Naive thymus-derived CD8-positive, alpha-beta T cell (primary cell): Measurements from ENCODE around the gene DSC3. TPM values are rescaled to one million over a fixed set of nuclear protein-coding genes. Genes with fewer than 3 reads are reported as not detected.

Experiments
- ATAC-seq, 2 donors: fragments of 150-1000 bp; cut with Tn5 transposase in 1 of 2; sonication (Bioruptor Pico), chemical (Tn5 transposase) in 1 of 2; 1 replicate in 1 of 2; 2 replicates in 1 of 2; pipeline ENCODE4 v1.10.0; 2021; ENCODE audit warnings: mild to moderate bottlenecking in 2 of 2, moderate library complexity in 2 of 2
- POLR2A ChIA-PET: fragments of 350-600 bp; sonication (Branson Sonifier 250); formaldehyde crosslinking; loops from one replicate; lab custom pipeline; 2021; ENCODE audit warnings: antibody characterized with exemption; lab: Charles Lee
- DNase-seq, 10 donors: peaks; one replicate each; pipeline versions ENCODE4 v3.0.0 to v3.0.0-alpha.2; 2020 to 2022
- H3K27ac Mint-ChIP-seq, 10 donors: one replicate each; pipeline ENCODE4 v1.8.0; 2020 to 2022; ENCODE audit warnings: mild to moderate bottlenecking in 10 of 10, mixed read lengths in 10 of 10, moderate library complexity in 4 of 10, inconsistent platforms in 1 of 10
- H3K27me3 Mint-ChIP-seq, 5 donors: one replicate each; pipeline ENCODE4 v1.8.0; 2021 to 2022; ENCODE audit warnings: mixed read lengths in 5 of 5
- H3K36me3 Mint-ChIP-seq, 3 donors: one replicate each; pipeline ENCODE4 v1.8.0; 2020 to 2022; ENCODE audit warnings: mixed read lengths in 3 of 3, mild to moderate bottlenecking in 2 of 3, inconsistent platforms in 1 of 3
- H3K4me1 Mint-ChIP-seq, 4 donors: one replicate each; pipeline ENCODE4 v1.8.0; 2021 to 2022; ENCODE audit warnings: mixed read lengths in 4 of 4
- H3K4me3 Mint-ChIP-seq, 10 donors: one replicate each; pipeline ENCODE4 v1.8.0; 2020 to 2022; ENCODE audit warnings: mild to moderate bottlenecking in 10 of 10, mixed read lengths in 10 of 10, moderate library complexity in 6 of 10, inconsistent platforms in 1 of 10
- H3K9me3 Mint-ChIP-seq, 9 donors: one replicate each; pipeline ENCODE4 v1.8.0; 2020 to 2022; ENCODE audit warnings: mixed read lengths in 9 of 9, mild to moderate bottlenecking in 3 of 9, inconsistent platforms in 1 of 9, moderate library complexity in 1 of 9
- polyA plus RNA-seq, 3 donors: library from polyadenylated mRNA; unstranded; fragments of 300-500 nt; fragmentation: Illumina TruSeq; gene quantifications; one replicate each; pipeline ENCODE4 v1.2.3, GENCODE V29; 2021
- total RNA-seq, 8 experiments: library from RNA in 2 of 8; stranded (reverse) in 2 of 8; gene quantifications; one replicate each; pipeline ENCODE4 v1.2.3 and lab custom pipeline; 2021 to 2026

Gene DSC3
- total and polyA plus RNA-seq, 5 experiments from 2014 or later: not detected

DNA sequence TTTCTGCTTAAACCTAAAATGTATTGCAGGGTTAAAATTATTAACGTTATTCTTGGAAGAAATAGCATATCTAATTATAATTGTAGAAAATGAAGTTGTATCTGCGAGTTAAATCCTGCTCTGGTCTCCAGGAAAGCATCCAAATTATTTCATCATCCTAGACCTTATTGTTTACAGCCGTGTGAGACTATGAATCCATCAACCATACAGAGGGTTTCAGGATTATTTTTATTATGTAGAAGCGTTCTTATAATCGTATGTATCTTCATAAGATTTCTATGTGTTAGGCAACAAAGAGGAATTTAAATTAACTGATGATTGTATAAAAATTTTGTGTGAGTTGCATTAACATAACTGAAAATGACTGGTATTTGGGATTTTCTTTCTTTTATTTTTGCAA lies 14.5 kb upstream of the DSC3 start:
- DNase-seq (no peak), ATAC-seq (no peak)
- no peak overlapping the region for H3K27ac Mint-ChIP-seq
- no peaks in the 10 kb centered on the region for H3K4me1 Mint-ChIP-seq
- H3K27me3 Mint-ChIP-seq: peaks cover 0 to 9% (median 2%) of the 10 kb centered on the region in 5 donors
- peaks cover 1 to 25% (median 7%) of the 10 kb centered on the region in 9 donors for H3K9me3 Mint-ChIP-seq
- H3K4me3 Mint-ChIP-seq: no peak overlapping the region
- H3K36me3 Mint-ChIP-seq: peaks cover 0 to 4% (median 0%) of the 10 kb centered on the region in 3 donors
- POLR2A ChIA-PET: no interaction called here

DNA sequence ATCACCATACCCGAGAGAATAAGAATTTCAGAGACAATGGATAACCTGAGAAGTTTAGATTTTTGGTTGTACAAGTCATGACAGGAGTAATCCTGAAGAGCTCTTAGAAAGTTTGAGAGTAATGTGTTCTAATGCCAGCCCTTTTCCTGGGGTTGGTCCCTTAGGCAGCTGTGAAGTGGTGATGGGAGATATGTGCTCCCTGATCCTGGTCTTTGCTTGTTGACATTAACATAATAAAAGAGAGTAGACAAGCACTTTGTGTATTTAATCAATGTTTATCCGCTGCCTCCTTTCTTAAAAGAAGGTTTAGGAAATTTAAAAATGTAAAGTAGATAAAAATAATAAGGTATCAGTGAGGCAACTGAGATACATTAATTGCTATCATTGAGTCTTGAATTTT lies 13.8 kb upstream of the DSC3 start:
- peaks cover 0 to 9% (median 2%) of the 10 kb centered on the region in 5 donors for H3K27me3 Mint-ChIP-seq
- H3K4me1 Mint-ChIP-seq: no peaks in the 10 kb centered on the region
- H3K27ac Mint-ChIP-seq: no peak overlapping the region
- no peak overlapping the region for H3K4me3 Mint-ChIP-seq
- no peak for DNase-seq
- peaks cover 0 to 4% (median 0%) of the 10 kb centered on the region in 3 donors for H3K36me3 Mint-ChIP-seq
- H3K9me3 Mint-ChIP-seq: peaks cover 1 to 33% (median 7%) of the 10 kb centered on the region in 9 donors
- no peak for ATAC-seq
- POLR2A ChIA-PET: no interaction called here

DNA sequence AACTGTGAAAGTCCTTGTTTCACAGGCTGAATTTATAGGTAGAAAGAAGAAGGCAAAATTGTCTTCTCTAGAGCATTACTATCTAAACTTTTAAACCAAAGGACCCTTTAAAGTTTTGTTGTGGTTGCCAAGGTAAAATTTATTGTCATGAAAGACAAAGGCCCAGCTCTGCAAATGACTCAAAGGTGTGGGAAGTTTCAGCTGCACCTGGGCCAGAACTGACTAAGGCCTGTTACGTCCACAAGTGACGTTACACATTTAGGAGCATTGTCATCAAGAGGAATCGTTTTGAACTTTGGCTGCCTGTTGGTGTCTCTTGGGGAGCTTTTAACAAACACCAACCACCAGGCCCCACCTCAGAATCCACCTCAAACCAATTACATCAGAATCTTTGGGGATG lies 8.1 kb upstream of the DSC3 start:
- peaks cover 0 to 4% (median 0%) of the 10 kb centered on the region in 3 donors for H3K36me3 Mint-ChIP-seq
- ATAC-seq: no peak
- H3K27ac Mint-ChIP-seq: no peak overlapping the region
- DNase-seq: no peak
- H3K4me1 Mint-ChIP-seq: no peaks in the 10 kb centered on the region
- peaks cover 2 to 43% (median 7%) of the 10 kb centered on the region in 9 donors for H3K9me3 Mint-ChIP-seq
- H3K27me3 Mint-ChIP-seq: peaks cover 4 to 18% (median 7%) of the 10 kb centered on the region in 5 donors
- POLR2A ChIA-PET: no interaction called here
- no peak overlapping the region for H3K4me3 Mint-ChIP-seq

DNA sequence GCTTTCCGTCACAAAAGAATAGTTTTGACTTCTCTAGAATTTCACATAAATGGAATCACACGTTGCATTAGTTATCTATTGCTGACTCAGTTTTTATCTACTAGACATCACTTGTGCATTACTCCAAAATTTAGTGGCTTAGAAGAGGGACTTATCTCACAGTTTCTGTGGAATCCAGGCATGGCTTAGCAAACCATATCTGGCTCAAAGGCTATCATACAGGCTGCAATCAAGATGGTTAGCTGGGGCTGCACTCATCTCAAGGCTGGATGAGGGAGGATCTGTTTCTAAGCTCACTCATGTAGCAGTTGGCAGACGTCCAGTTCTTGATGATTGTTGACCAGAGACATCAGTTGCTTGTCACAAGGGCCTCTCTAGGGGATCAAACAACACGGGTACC lies 6.6 kb upstream of the DSC3 start:
- peaks cover 0 to 4% (median 0%) of the 10 kb centered on the region in 3 donors for H3K36me3 Mint-ChIP-seq
- H3K27me3 Mint-ChIP-seq: peaks cover 4 to 21% (median 13%) of the 10 kb centered on the region in 5 donors
- no peak overlapping the region for H3K4me3 Mint-ChIP-seq
- H3K27ac Mint-ChIP-seq: no peak overlapping the region
- DNase-seq: no peak
- POLR2A ChIA-PET: no interaction called here
- H3K4me1 Mint-ChIP-seq: no peaks in the 10 kb centered on the region
- no peak for ATAC-seq
- H3K9me3 Mint-ChIP-seq: peaks cover 0 to 42% (median 7%) of the 10 kb centered on the region in 9 donors

DNA sequence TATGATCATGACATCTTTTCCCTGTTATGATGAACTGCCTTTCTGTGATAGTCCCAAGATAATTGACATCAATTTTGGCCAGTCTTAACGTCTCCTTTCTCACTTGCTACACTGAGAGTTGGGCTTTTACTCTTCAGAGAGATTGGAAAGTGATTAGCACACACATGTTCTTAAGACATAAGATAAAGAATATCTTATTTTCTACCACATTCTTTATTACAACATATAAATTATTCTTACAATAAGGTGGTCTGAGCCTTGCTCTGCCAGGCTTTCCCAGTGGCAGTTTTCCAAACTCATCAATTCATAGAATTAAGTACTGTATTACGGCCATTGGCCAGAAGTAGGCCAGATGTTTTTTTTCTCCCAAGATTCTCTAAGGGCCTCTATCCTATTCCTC lies 5.7 kb upstream of the DSC3 start:
- POLR2A ChIA-PET: no interaction called here
- ATAC-seq (no peak), DNase-seq (no peak)
- Mint-ChIP-seq H3K36me3 (peaks cover 0 to 7% (median 0%) of the 10 kb centered on the region in 3 donors), H3K4me1 (no peaks in the 10 kb centered on the region), H3K27me3 (peaks cover 14 to 31% (median 23%) of the 10 kb centered on the region in 5 donors), H3K4me3 (no peak overlapping the region), H3K27ac (no peak overlapping the region), H3K9me3 (peaks cover 6 to 40% (median 10%) of the 10 kb centered on the region in 9 donors)

DNA sequence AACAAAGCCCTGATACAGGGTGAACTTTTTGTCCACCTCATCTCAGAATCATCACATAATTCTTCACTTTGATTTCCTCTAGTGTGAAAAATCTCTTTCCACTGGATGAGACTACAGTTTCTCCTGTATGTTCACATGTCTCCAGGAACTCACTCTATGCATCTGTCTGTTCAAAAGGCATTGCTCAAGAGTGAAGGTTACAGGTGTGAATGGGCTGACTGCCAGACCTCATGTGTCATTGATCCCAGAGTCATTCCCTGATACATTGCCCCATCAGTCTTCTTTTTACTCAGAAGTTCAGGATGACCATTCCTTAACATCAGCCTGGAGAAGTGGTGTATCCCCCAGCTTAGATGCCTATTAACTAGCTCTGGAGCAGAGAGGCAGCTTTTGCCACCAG lies 4.4 kb upstream of the DSC3 start:
- H3K4me3 Mint-ChIP-seq: no peak overlapping the region
- H3K9me3 Mint-ChIP-seq: peaks cover 4 to 27% (median 8%) of the 10 kb centered on the region in 9 donors
- peaks cover 22 to 40% (median 29%) of the 10 kb centered on the region in 5 donors for H3K27me3 Mint-ChIP-seq
- POLR2A ChIA-PET: no interaction called here
- H3K27ac Mint-ChIP-seq: no peak overlapping the region
- peaks cover 0 to 5% (median 0%) of the 10 kb centered on the region in 3 donors for H3K36me3 Mint-ChIP-seq
- ATAC-seq: no peak
- peaks cover 0 to 2% (median 0%) of the 10 kb centered on the region in 4 donors for H3K4me1 Mint-ChIP-seq
- no peak for DNase-seq

DNA sequence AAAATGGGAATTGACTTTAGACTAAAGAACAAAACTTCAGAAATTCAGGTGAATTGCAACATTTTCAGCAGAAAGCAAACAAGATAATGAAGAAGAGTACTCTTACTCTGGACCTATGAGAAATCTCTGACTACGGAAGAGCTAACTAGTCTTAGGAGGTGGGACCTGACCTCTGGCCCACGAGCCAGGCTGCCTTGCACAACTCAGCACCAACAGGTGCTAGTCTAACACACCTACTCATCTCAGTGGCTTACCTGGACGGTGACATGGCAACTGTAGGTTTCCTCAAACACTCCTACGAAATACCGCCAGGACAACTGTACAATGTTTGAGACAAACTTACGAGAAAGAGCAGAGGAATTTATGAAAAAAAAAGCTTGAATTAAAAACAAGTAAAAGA lies 3.1 kb upstream of the DSC3 start:
- H3K4me3 Mint-ChIP-seq: no peak overlapping the region
- H3K27ac Mint-ChIP-seq: no peak overlapping the region
- DNase-seq: no peak
- peaks cover 0 to 5% (median 0%) of the 10 kb centered on the region in 3 donors for H3K36me3 Mint-ChIP-seq
- peaks cover 6 to 22% (median 11%) of the 10 kb centered on the region in 9 donors for H3K9me3 Mint-ChIP-seq
- no peak for ATAC-seq
- H3K27me3 Mint-ChIP-seq: peaks cover 28 to 53% (median 40%) of the 10 kb centered on the region in 5 donors
- H3K4me1 Mint-ChIP-seq: peaks cover 4 to 12% (median 5%) of the 10 kb centered on the region in 4 donors
- POLR2A ChIA-PET: no interaction called here

DNA sequence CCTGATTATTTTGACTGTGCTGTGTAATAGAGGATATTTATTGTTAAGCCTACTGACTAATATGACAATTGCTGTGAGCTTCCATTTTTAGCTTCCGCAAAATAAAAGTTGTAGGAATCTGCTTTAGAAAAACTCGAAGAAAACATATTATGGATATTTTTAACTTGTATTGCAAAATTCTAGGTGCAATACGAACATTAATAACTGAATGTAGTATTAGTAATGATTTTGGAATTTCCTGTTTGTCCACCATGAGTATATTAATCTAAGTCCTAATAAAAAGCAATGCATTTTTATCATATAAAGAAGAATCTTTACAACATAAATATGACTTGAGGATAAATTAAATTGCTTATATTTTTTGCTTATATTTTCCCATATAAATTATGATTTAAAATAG lies 2.4 kb upstream of the DSC3 start:
- no peak for ATAC-seq
- DNase-seq: no peak
- POLR2A ChIA-PET: no interaction called here
- peaks cover 0 to 5% (median 0%) of the 10 kb centered on the region in 3 donors for H3K36me3 Mint-ChIP-seq
- peaks cover 29 to 59% (median 40%) of the 10 kb centered on the region in 5 donors for H3K27me3 Mint-ChIP-seq
- no peak overlapping the region for H3K4me3 Mint-ChIP-seq
- H3K4me1 Mint-ChIP-seq: peaks cover 4 to 12% (median 5%) of the 10 kb centered on the region in 4 donors
- H3K9me3 Mint-ChIP-seq: peaks cover 6 to 22% (median 11%) of the 10 kb centered on the region in 9 donors
- H3K27ac Mint-ChIP-seq: no peak overlapping the region

DNA sequence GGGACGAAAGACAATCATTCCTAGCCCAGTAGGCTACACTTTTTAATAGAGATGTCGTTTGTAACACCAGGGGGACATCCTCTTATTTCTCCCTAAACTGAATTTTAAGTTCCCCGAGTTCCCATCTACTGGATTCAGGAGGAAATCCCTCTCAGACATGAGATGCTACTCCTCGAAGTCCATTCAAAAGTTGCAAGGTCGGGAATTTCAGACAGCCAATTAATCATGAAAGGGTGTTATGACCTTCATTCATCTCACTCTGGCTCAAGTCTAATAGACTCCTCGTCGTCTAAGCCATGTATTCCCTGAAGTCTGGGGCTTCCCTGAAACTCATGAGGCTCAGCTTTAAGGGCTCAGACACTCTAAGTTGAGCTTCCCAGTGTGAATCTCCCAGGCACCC lies 1.2 kb upstream of the DSC3 start:
- ATAC-seq (no peak), DNase-seq (no peak)
- peaks cover 3 to 22% (median 13%) of the 10 kb centered on the region in 9 donors for H3K9me3 Mint-ChIP-seq
- no peak overlapping the region for H3K27ac Mint-ChIP-seq
- H3K36me3 Mint-ChIP-seq: peaks cover 0 to 5% (median 0%) of the 10 kb centered on the region in 3 donors
- peaks cover 4 to 12% (median 5%) of the 10 kb centered on the region in 4 donors for H3K4me1 Mint-ChIP-seq
- H3K27me3 Mint-ChIP-seq: peaks cover 35 to 68% (median 41%) of the 10 kb centered on the region in 5 donors
- peak overlapping the region in 1 of 10 donors; percentile 64 for H3K4me3 Mint-ChIP-seq
- POLR2A ChIA-PET: no interaction called here

DNA sequence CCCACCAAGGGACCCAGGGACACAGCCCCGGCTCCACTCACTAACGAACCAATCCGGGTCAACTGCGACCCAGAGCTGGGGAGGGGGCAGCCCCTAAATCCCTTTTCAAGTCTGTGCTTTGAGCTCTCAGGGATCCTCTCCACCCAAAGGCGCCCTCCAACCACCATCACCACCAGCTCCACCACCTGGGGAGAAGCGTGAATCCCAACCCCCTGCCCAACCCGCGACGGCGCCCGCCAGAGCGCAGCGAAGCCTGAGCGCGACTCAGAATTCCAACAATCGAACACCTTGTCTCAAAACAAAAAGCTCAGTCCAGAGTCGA lies 497 bp downstream of the DSC3 start:
- Mint-ChIP-seq H3K36me3 (peaks cover 0 to 5% (median 0%) of the 10 kb centered on the region in 3 donors), H3K9me3 (peaks cover 3 to 22% (median 13%) of the 10 kb centered on the region in 9 donors), H3K27me3 (peaks cover 35 to 68% (median 41%) of the 10 kb centered on the region in 5 donors), H3K4me1 (peaks cover 4 to 12% (median 5%) of the 10 kb centered on the region in 4 donors), H3K4me3 (peak overlapping the region in 7 of 10 donors; percentile 3 to 78 (median 48)), H3K27ac (no peak overlapping the region)
- no peak for ATAC-seq
- POLR2A ChIA-PET: no interaction called here
- no peak for DNase-seq

DNA sequence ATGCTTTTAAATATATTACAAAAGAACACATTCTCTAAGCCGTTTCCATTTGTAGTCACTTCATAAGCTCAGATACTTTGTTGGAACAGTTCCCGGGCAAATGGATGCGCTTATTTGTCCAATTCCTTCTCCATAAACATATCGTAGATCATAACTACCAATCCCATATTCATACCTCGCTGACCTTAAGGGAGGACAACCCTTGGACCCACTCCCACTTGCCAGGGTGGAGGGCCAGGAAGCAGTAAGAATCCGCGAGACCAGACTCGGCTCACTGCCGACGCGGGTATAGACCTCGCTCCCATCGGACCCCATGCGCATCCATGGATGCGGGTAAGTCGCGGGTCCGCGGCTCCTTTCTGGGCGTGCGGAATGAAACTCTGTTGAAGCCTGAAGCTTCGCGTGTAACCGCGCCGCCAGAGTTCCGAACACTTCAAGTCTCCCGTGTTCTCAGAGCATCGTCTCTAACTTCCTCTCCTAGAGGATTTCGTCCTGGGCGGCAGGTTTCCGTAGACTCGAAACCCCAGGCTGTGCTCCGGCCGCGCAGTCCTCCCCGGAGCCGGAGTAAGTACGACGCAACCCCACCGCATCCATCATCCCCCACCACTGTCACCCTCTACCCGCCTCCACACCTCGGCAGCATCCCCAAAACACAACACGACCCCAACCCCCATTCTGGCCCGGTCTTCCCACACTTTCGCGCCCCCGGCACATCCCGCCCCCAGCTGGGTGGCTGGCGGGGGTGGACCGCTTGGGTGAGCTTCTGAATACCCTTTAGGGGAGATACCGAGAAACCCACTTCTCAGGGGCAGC lies 1.1 kb downstream of the DSC3 start:
- Mint-ChIP-seq H3K9me3 (peaks cover 3 to 19% (median 13%) of the 10 kb centered on the region in 9 donors), H3K36me3 (peaks cover 0 to 5% (median 0%) of the 10 kb centered on the region in 3 donors), H3K27me3 (peaks cover 33 to 65% (median 41%) of the 10 kb centered on the region in 5 donors), H3K4me1 (peaks cover 4 to 12% (median 5%) of the 10 kb centered on the region in 4 donors), H3K4me3 (peak overlapping the region; percentile 22 to 79 (median 53)), H3K27ac (no peak overlapping the region)
- POLR2A ChIA-PET: no interaction called here
- DNase-seq (no peak), ATAC-seq (no peak)

DNA sequence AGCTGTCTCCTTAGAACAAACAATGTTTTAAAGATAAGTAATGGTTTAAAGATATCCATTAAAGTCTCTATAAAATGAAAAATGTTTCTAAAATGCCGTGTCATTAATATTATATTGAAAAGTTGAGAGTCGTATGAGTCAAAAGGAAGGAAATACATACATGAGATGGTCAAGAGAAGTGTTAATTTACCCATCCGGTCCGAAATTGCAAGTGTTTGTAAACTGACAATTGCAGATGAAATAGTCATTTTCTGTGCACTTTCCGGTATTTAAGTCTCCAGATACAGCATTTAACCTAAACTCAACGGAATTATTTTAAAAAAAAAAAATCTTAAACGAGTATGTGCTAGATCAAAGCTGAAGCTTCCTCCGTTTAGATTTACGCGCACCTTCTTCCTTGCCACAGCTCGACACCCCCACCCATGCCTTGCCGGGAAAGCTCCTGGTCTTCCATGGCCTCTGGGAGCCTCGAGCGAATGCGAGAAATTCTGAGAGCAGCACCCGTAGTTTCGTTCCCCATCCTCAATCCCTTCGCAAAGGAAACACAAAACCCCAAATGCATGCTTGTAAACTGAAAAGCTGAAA lies 1.8 kb downstream of the DSC3 start:
- H3K4me3 Mint-ChIP-seq: peak overlapping the region in 3 of 10 donors; percentile 8 to 78 (median 64)
- H3K4me1 Mint-ChIP-seq: peaks cover 4 to 12% (median 5%) of the 10 kb centered on the region in 4 donors
- H3K36me3 Mint-ChIP-seq: peaks cover 0 to 5% (median 0%) of the 10 kb centered on the region in 3 donors
- no peak for DNase-seq
- no peak for ATAC-seq
- no peak overlapping the region for H3K27ac Mint-ChIP-seq
- peaks cover 3 to 19% (median 8%) of the 10 kb centered on the region in 9 donors for H3K9me3 Mint-ChIP-seq
- POLR2A ChIA-PET: no interaction called here
- H3K27me3 Mint-ChIP-seq: peaks cover 30 to 59% (median 39%) of the 10 kb centered on the region in 5 donors

DNA sequence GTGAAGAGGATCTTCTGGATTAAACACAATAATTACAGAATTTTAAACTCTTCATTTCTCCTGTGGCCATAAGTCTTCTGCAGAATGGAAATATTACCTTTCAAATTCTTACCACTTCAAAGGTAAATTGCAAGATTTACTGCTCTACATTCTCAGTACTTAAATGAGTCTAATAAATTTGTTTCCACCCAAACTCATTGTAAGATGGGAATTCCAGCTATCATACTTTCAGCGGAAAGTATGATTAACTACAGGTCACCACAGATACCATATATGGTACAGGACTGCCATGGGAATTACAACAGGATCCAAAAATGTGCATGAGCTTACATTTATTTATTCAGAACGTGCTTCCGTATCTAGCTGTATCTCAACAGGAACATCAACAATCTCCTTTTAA lies 3.1 kb downstream of the DSC3 start:
- H3K4me3 Mint-ChIP-seq: no peak overlapping the region
- DNase-seq: no peak
- peaks cover 26 to 50% (median 39%) of the 10 kb centered on the region in 5 donors for H3K27me3 Mint-ChIP-seq
- H3K4me1 Mint-ChIP-seq: peaks cover 4 to 12% (median 5%) of the 10 kb centered on the region in 4 donors
- ATAC-seq: no peak
- peaks cover 0 to 19% (median 8%) of the 10 kb centered on the region in 9 donors for H3K9me3 Mint-ChIP-seq
- H3K27ac Mint-ChIP-seq: no peak overlapping the region
- POLR2A ChIA-PET: no interaction called here
- peaks cover 0 to 5% (median 0%) of the 10 kb centered on the region in 3 donors for H3K36me3 Mint-ChIP-seq
